ENCODE data around the gene PKNOX2.

- no peak for TF ChIP-seq CTCF (IDR thresholded peaks at IDR 0.05)
- no peak for TF ChIP-seq MXD4 (CRISPR knock-in tag; IDR thresholded peaks at IDR 0.05; ENCODE audit: borderline replicate concordance)
- no peak for TF ChIP-seq ZNF416 (CRISPR knock-in tag; IDR thresholded peaks at IDR 0.05)
- no peak for TF ChIP-seq TP53 (CRISPR knock-in tag; IDR thresholded peaks at IDR 0.05)
- no peak for TF ChIP-seq JUN (CRISPR knock-in tag; IDR thresholded peaks at IDR 0.05)
Observed at GRCh38 chr11:125460275-125460674, 295.7 kb downstream of the PKNOX2 start.

All from WTC11 (cell line).